DND-41 (cell line): Measurements from ENCODE around the gene PRKCA.

Experiments
- ATAC-seq: fragments of 200-7000 bp; cut with Tn5 transposase; 3 replicates; pipeline ENCODE4 v1.9.1; 2021; ENCODE audit warnings: low read depth; ENCODE audit not compliant: insufficient read depth
- DNase-seq: peaks from one replicate; pipeline ENCODE4 v3.0.0-alpha.2; 2020
- H2AFZ ChIP-seq: 2 replicates; pipeline ENCODE4 v1.6.0; 2012; ENCODE audit warnings: low read depth, low read length
- H3K27ac ChIP-seq: 2 replicates; pipeline ENCODE4 v1.5.1; 2012; ENCODE audit warnings: low read length, inconsistent platforms
- H3K27me3 ChIP-seq: fragments of 200-600 bp; sonication (generic); 2 replicates; pipeline ENCODE4 v1.6.0; 2012; ENCODE audit warnings: low read length, mild to moderate bottlenecking, inconsistent platforms; ENCODE audit not compliant: insufficient read depth, poor library complexity
- H3K36me3 ChIP-seq: 2 replicates; pipeline ENCODE4 v1.5.1; 2012; ENCODE audit warnings: low read length, inconsistent platforms; ENCODE audit not compliant: insufficient read depth
- H3K4me1 ChIP-seq: 2 replicates; pipeline ENCODE4 v1.5.1; 2012; ENCODE audit warnings: mild to moderate bottlenecking, low read length; ENCODE audit not compliant: insufficient read depth
- H3K4me2 ChIP-seq: 2 replicates; pipeline ENCODE4 v1.6.0; 2012; ENCODE audit warnings: mild to moderate bottlenecking, moderate library complexity, low read length, inconsistent platforms; ENCODE audit not compliant: insufficient read depth
- H3K4me3 ChIP-seq, 2 experiments: fragments of 200-600 bp in 1 of 2; shearing (Covaris generic) in 1 of 2; 2 replicates each; pipeline ENCODE4 v1.5.1; 2012 to 2016; ENCODE audit warnings: inconsistent platforms in 2 of 2, low read length in 2 of 2, mild to moderate bottlenecking in 2 of 2, low read depth in 1 of 2, moderate library complexity in 1 of 2
- H3K79me2 ChIP-seq: 2 replicates; pipeline ENCODE4 v1.6.0; 2012; ENCODE audit warnings: low read length, inconsistent platforms; ENCODE audit not compliant: insufficient read depth
- H3K9ac ChIP-seq: 2 replicates; pipeline ENCODE4 v1.6.0; 2012; ENCODE audit warnings: low read depth, mild to moderate bottlenecking, inconsistent platforms, low read length, moderate library complexity
- H3K9me3 ChIP-seq: 2 replicates; pipeline ENCODE4 v1.5.1; 2012; ENCODE audit warnings: low read length, moderate library complexity, mild to moderate bottlenecking, inconsistent platforms; ENCODE audit not compliant: insufficient read depth, severe bottlenecking
- H4K20me1 ChIP-seq: 2 replicates; pipeline ENCODE4 v1.6.0; 2012; ENCODE audit warnings: low read length; ENCODE audit not compliant: insufficient read depth
- CTCF ChIP-seq: IDR thresholded peaks from 2 replicates; pipeline ENCODE4 v1.5.1; 2012; ENCODE audit warnings: borderline replicate concordance, low read length, moderate library complexity, mild to moderate bottlenecking; ENCODE audit not compliant: poor library complexity, severe bottlenecking; ENCODE audit errors: extremely low read depth
- EZH2 ChIP-seq: IDR thresholded peaks from 3 replicates; pipeline ENCODE4 v1.6.1; 2012; ENCODE audit warnings: borderline replicate concordance, low read depth, mild to moderate bottlenecking, moderate library complexity, low read length, inconsistent platforms; ENCODE audit not compliant: severe bottlenecking

The PRKCA gene

GRCh38 chr17:66367107-66367506, 64.7 kb downstream of the PRKCA start:
- Histone ChIP-seq H3K4me2 (no peak overlapping the region), H3K4me1 (peaks cover 32% of the 10 kb centered on the region), H3K36me3 (no peaks in the 10 kb centered on the region), H3K9me3 (no peaks in the 10 kb centered on the region), H3K27me3 (no peaks in the 10 kb centered on the region), H3K9ac (no peak overlapping the region), H3K79me2 (peaks cover 61% of the 10 kb centered on the region), H3K27ac (no peak overlapping the region), H3K4me3 (no peak overlapping the region), H2AFZ (no peak overlapping the region), H4K20me1 (peaks cover 15% of the 10 kb centered on the region; the same call in 1 of the 2 replicates)
- TF ChIP-seq EZH2 (no peak), CTCF (no peak)
- DNase-seq (no peak), ATAC-seq (no peak)

GRCh38 chr17:66369830-66370229, 67.4 kb downstream of the PRKCA start:
- TF ChIP-seq CTCF, result no peak
- TF ChIP-seq EZH2, result no peak
- peaks cover 20% of the 10 kb centered on the region for H3K4me1 ChIP-seq
- H3K36me3 ChIP-seq, result no peaks in the 10 kb centered on the region
- no peak overlapping the region for H2AFZ ChIP-seq
- no peak overlapping the region for H3K4me2 ChIP-seq
- peaks cover 51% of the 10 kb centered on the region for H3K79me2 ChIP-seq
- no peak for DNase-seq
- peaks cover 8% of the 10 kb centered on the region; the same call in 1 of the 2 replicates for H4K20me1 ChIP-seq
- no peak overlapping the region for H3K9ac ChIP-seq
- no peaks in the 10 kb centered on the region for H3K9me3 ChIP-seq
- H3K4me3 ChIP-seq, result no peak overlapping the region
- no peak overlapping the region for H3K27ac ChIP-seq
- ATAC-seq, result no peak
- H3K27me3 ChIP-seq, result no peaks in the 10 kb centered on the region

GRCh38 chr17:66371561-66371960, 69.1 kb downstream of the PRKCA start:
- DNase-seq (no peak), ATAC-seq (no peak)
- Histone ChIP-seq H3K79me2 (peaks cover 55% of the 10 kb centered on the region), H2AFZ (no peak overlapping the region), H3K4me2 (no peak overlapping the region), H3K36me3 (no peaks in the 10 kb centered on the region), H3K4me3 (no peak overlapping the region), H3K27me3 (no peaks in the 10 kb centered on the region), H3K9ac (no peak overlapping the region), H3K27ac (no peak overlapping the region), H3K9me3 (no peaks in the 10 kb centered on the region), H3K4me1 (peaks cover 23% of the 10 kb centered on the region), H4K20me1 (peaks cover 4% of the 10 kb centered on the region; the same call in 1 of the 2 replicates)
- TF ChIP-seq CTCF (no peak), EZH2 (no peak)

GRCh38 chr17:66372182-66372581, 69.8 kb downstream of the PRKCA start:
- TF ChIP-seq EZH2 (no peak), CTCF (no peak)
- DNase-seq, result no peak
- H3K4me3 ChIP-seq, result no peak overlapping the region
- peaks cover 4% of the 10 kb centered on the region; the same call in 1 of the 2 replicates for H4K20me1 ChIP-seq
- no peak for ATAC-seq
- no peaks in the 10 kb centered on the region for H3K27me3 ChIP-seq
- peaks cover 23% of the 10 kb centered on the region for H3K4me1 ChIP-seq
- no peak overlapping the region for H2AFZ ChIP-seq
- H3K27ac ChIP-seq, result no peak overlapping the region
- H3K4me2 ChIP-seq, result no peak overlapping the region
- no peaks in the 10 kb centered on the region for H3K36me3 ChIP-seq
- H3K9ac ChIP-seq, result no peak overlapping the region
- H3K9me3 ChIP-seq, result no peaks in the 10 kb centered on the region
- H3K79me2 ChIP-seq, result peaks cover 52% of the 10 kb centered on the region
